Measurements from ENCODE around the gene MARVELD1. TPM values are rescaled to one million over a fixed set of nuclear protein-coding genes. Genes with fewer than 3 reads are reported as not detected.

The MARVELD1 gene
- total RNA-seq, 1 donor from 2014 or later: 52.3 TPM

DNA sequence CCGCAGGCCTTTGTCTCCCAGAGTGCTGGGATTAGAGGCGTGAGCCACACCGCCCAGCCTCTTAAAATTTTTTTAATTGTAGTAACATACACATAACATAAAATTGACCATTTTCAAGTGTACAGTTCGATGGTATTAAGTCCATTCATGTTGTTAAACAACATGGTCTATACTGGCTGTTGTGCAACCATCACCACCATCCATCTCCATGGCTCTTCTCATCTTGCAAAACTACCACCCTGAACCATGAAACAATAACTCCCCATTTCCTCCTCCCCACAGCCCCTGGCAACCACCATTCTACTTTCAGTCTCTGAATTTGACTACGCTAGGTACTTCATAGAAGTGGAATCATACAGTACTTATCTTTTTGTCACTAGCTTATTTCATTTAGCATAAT lies 15.5 kb downstream of the MARVELD1 start:
- H3K4me1 Mint-ChIP-seq: peaks cover 12% of the 10 kb centered on the region
- H3K4me3 Mint-ChIP-seq: no peak overlapping the region
- DNase-seq (ENCODE audit: low read depth, low spot score): no peak
- no peak overlapping the region for H3K27ac Mint-ChIP-seq (ENCODE audit: unreplicated experiment)
- no peaks in the 10 kb centered on the region for H3K27me3 Mint-ChIP-seq (ENCODE audit: low read depth)
- no peaks in the 10 kb centered on the region for H3K9me3 Mint-ChIP-seq
- TF ChIP-seq, protein P1, sequence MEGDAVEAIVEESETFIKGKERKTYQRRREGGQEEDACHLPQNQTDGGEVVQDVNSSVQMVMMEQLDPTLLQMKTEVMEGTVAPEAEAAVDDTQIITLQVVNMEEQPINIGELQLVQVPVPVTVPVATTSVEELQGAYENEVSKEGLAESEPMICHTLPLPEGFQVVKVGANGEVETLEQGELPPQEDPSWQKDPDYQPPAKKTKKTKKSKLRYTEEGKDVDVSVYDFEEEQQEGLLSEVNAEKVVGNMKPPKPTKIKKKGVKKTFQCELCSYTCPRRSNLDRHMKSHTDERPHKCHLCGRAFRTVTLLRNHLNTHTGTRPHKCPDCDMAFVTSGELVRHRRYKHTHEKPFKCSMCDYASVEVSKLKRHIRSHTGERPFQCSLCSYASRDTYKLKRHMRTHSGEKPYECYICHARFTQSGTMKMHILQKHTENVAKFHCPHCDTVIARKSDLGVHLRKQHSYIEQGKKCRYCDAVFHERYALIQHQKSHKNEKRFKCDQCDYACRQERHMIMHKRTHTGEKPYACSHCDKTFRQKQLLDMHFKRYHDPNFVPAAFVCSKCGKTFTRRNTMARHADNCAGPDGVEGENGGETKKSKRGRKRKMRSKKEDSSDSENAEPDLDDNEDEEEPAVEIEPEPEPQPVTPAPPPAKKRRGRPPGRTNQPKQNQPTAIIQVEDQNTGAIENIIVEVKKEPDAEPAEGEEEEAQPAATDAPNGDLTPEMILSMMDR (conservative IDR thresholded peaks at IDR 0.05): no peak
- no peaks in the 10 kb centered on the region for H3K36me3 Mint-ChIP-seq (ENCODE audit: low read depth)

DNA sequence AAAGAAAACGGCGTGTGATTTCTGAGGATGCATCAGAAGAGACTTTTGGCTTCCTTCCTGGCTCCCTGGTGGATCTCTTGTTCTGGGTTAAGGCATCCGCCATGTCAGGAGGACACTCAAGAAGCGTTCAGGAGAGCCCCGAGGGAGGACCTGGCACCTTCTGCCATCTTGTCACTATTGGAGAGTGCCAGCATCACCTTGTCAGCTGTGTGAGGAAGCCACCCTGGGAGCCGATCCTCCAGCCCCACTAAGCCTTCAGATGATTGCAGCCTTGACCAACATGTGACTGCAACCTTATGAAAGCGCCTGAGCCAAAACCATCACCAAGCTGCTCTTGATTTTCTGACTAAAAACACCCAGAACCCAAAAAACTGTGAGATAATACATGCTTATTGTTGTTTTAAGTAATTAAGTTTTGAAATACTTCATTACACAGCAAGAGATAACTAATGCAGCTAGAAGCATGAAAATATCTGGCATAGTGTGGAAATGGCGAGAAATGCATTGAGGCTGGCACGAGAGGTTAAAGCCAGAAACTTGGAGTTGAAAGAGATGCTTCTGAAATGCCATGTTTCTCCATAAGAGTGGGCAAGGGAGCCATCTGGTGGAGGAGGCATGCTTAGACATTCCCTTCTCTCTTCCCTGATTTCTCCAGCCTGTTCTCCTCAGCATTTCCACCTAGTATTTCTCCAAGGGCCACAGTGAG lies 18.0 kb downstream of the MARVELD1 start:
- Mint-ChIP-seq H3K9me3 (peaks cover 11% of the 10 kb centered on the region), H3K27ac (ENCODE audit: unreplicated experiment) (no peak overlapping the region), H3K4me3 (peak overlapping the region; percentile 58), H3K4me1 (peaks cover 10% of the 10 kb centered on the region), H3K36me3 (ENCODE audit: low read depth) (no peaks in the 10 kb centered on the region), H3K27me3 (ENCODE audit: low read depth) (peaks cover 7% of the 10 kb centered on the region)
- TF ChIP-seq, protein P1 (conservative IDR thresholded peaks at IDR 0.05): peak; percentile 90
- DNase-seq (ENCODE audit: low read depth, low spot score): peak; percentile 74

DNA sequence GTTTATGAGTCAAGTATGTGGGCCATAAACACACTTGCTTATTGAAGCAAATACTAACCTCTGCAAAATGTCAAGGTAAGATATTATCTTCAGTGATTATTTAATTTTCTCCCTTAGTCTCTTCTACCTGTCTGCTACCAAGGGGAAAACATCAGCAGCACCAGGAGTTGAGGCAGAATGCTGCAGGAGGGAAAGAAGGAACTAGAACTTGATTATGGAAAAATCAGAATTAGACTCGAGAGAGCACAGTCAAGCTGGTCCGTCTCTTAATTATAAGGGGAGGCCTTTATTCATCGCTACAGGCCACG lies 18.5 kb downstream of the MARVELD1 start:
- Mint-ChIP-seq H3K27me3 (ENCODE audit: low read depth) (peaks cover 7% of the 10 kb centered on the region), H3K9me3 (peaks cover 13% of the 10 kb centered on the region), H3K4me1 (peaks cover 10% of the 10 kb centered on the region), H3K4me3 (peak overlapping the region; percentile 58), H3K36me3 (ENCODE audit: low read depth) (no peaks in the 10 kb centered on the region), H3K27ac (ENCODE audit: unreplicated experiment) (no peak overlapping the region)
- no peak for DNase-seq (ENCODE audit: low read depth, low spot score)
- TF ChIP-seq, protein P1 (conservative IDR thresholded peaks at IDR 0.05): no peak

DNA sequence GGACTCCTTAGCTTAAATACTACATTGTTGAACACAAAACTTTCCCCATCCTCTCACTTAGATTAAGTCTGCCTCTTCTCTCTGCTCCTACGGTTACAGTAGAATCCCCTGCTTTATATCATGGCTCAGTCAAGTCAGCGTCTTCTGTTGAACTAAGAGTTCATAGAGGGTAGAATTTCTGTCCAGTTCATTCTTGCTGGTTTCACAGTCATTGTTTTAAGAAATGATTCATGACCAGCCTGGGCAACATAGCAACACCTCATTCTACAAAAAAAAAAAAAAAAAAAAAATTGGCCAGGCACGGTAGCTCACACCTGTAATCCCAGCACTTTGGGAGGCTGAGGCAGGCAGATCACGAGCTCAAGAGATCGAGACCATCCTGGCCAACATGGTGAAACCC lies 19.7 kb downstream of the MARVELD1 start:
- Mint-ChIP-seq H3K27me3 (ENCODE audit: low read depth) (peaks cover 7% of the 10 kb centered on the region), H3K36me3 (ENCODE audit: low read depth) (no peaks in the 10 kb centered on the region), H3K4me3 (no peak overlapping the region), H3K27ac (ENCODE audit: unreplicated experiment) (no peak overlapping the region), H3K4me1 (peaks cover 20% of the 10 kb centered on the region), H3K9me3 (peaks cover 13% of the 10 kb centered on the region)
- DNase-seq (ENCODE audit: low read depth, low spot score): no peak
- TF ChIP-seq, protein P1 (conservative IDR thresholded peaks at IDR 0.05): no peak

DNA sequence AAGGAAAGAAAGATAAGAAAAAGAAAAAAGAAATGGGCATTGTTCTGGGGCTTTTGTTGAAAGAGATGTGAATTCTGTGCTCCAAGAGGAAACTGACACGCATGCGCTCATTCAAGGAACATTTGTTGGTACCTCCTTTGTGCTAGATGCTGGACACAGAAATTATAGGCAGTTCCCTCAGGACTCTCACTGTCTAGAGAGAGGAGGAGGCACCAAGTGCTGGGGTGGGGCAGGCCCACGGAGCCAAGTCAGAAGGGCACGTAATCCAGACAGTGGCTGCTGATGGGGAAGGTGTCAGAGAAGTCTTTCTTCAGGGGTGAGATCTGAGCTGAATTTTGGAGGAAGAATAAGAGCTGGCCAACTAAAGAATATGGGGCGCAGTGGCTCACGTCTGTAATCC lies 20.5 kb downstream of the MARVELD1 start:
- Mint-ChIP-seq H3K4me3 (peak overlapping the region; percentile 54), H3K36me3 (ENCODE audit: low read depth) (no peaks in the 10 kb centered on the region), H3K9me3 (peaks cover 13% of the 10 kb centered on the region), H3K4me1 (peaks cover 21% of the 10 kb centered on the region), H3K27me3 (ENCODE audit: low read depth) (peaks cover 7% of the 10 kb centered on the region), H3K27ac (ENCODE audit: unreplicated experiment) (no peak overlapping the region)
- TF ChIP-seq, protein P1 (conservative IDR thresholded peaks at IDR 0.05): no peak
- no peak for DNase-seq (ENCODE audit: low read depth, low spot score)

All from neural crest cell (in vitro differentiated cells).